ENCODE results near the gene P2RX3. TPM values are rescaled to one million over a fixed set of nuclear protein-coding genes. Genes with fewer than 3 reads are reported as not detected.
A peak's percentile ranks its signal among the peaks of the same experiment; 100 is the strongest.

P2RX3 gene
- total and polyA plus RNA-seq, 10 of the 15 experiments (the other 5 are each of a cell fraction or from before 2014, with no cell fraction given), result 0.05 to 0.12 TPM; not detected in 8

DNA sequence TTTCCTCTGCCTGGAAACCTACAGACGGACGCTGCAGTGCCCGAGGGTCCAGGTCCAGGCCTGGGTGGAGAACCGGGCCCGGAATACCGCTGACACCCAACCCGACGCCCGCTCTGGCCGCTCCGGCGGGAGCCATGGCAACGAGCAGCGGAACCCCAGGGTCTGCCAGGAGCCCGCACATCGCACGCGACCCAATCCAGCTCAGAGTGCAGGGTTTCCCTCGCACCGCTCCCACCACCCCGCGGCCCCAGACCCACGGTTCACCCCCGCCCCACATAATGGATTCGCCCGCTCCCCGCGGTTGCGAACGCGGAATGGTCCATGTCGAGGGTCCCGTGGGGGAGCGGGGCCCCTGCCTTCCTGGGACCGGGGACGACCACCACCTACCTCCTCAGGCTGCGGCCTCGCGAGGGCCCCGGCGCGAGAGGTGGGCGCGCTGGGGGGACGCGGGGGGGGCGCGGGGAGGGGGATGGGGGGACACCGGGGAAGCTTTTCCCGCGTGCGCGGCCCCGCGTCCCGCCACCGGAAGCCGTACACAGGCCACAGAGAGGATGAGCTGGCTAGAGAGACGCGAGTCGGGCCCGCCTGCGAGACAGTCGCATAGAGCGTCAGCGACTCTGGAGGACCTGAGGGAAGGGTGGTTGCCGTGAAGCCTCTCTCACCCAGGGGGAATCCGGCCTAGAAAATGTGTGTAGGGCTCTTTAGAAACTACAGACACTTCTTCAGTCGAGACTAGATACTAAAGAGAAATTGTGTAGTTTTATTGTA is 2.6 kb upstream of the P2RX3 start, which contains the start of gene SSRP1 (continued):
- TF ChIP-seq CHD2 (IDR thresholded peaks at IDR 0.05; ENCODE audit: borderline replicate concordance, low read depth, low read length) (0 out of 2 replicates have a peak, but pooled peaks have one; percentile 34), REST (IDR thresholded peaks at IDR 0.05; ENCODE audit: low read depth, low read length) (no peak), RCOR1 (conservative IDR thresholded peaks at IDR 0.05; ENCODE audit: low read depth, low read length) (0 out of 2 replicates have a peak, but pooled peaks have one; percentile 10), NKRF (conservative IDR thresholded peaks at IDR 0.05) (peak; percentile 73; the same call in 1 of the 2 replicates), POU2F2 (IDR thresholded peaks at IDR 0.05; ENCODE audit: borderline replicate concordance, low read depth, low read length) (peak; percentile 84; the same call in 2 of the 3 replicates), FOS (IDR thresholded peaks at IDR 0.05; ENCODE audit: borderline replicate concordance, extremely low read depth, insufficient read length) (no peak), ATF2 (IDR thresholded peaks at IDR 0.05; ENCODE audit: low read length) (no peak), HCFC1 (IDR thresholded peaks at IDR 0.05; ENCODE audit: low read length) (peak; percentile 69), SREBF1 (IDR thresholded peaks at IDR 0.05; ENCODE audit: low read length) (peak; percentile 55), LARP7 (IDR thresholded peaks at IDR 0.05) (0 out of 2 replicates have a peak, but pooled peaks have one; percentile 42), TBL1XR1 (IDR thresholded peaks at IDR 0.05; ENCODE audit: low read depth, low read length) (peak; percentile 20; the same call in 1 of the 2 replicates), RFX5 (IDR thresholded peaks at IDR 0.05; ENCODE audit: low read depth, low read length) (0 out of 2 replicates have a peak, but pooled peaks have one; percentile 8), ZZZ3 (IDR thresholded peaks at IDR 0.05; ENCODE audit: control insufficient read depth, insufficient read length, low read depth) (no peak), RB1 (IDR thresholded peaks at IDR 0.05; ENCODE audit: borderline replicate concordance) (peak; percentile 53; the same call in 1 of the 2 replicates), CBX3 (IDR thresholded peaks at IDR 0.05; ENCODE audit: borderline replicate concordance, low read depth) (no peak), TCF12 (IDR thresholded peaks at IDR 0.05; ENCODE audit: low read depth, low read length) (no peak), KLF5 (IDR thresholded peaks at IDR 0.05; ENCODE audit: partially characterized antibody) (peak; percentile 45), ESRRA (IDR thresholded peaks at IDR 0.05; ENCODE audit: low read length) (no peak)
- TF ChIP-seq, protein P1, sequence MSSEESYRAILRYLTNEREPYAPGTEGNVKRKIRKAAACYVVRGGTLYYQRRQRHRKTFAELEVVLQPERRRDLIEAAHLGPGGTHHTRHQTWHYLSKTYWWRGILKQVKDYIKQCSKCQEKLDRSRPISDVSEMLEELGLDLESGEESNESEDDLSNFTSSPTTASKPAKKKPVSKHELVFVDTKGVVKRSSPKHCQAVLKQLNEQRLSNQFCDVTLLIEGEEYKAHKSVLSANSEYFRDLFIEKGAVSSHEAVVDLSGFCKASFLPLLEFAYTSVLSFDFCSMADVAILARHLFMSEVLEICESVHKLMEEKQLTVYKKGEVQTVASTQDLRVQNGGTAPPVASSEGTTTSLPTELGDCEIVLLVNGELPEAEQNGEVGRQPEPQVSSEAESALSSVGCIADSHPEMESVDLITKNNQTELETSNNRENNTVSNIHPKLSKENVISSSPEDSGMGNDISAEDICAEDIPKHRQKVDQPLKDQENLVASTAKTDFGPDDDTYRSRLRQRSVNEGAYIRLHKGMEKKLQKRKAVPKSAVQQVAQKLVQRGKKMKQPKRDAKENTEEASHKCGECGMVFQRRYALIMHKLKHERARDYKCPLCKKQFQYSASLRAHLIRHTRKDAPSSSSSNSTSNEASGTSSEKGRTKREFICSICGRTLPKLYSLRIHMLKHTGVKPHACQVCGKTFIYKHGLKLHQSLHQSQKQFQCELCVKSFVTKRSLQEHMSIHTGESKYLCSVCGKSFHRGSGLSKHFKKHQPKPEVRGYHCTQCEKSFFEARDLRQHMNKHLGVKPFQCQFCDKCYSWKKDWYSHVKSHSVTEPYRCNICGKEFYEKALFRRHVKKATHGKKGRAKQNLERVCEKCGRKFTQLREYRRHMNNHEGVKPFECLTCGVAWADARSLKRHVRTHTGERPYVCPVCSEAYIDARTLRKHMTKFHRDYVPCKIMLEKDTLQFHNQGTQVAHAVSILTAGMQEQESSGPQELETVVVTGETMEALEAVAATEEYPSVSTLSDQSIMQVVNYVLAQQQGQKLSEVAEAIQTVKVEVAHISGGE (CRISPR knock-in tag; IDR thresholded peaks at IDR 0.05), result 0 out of 2 replicates have a peak, but pooled peaks have one; percentile 10
